Measurements from ENCODE around the gene MYO7B. TPM values are rescaled to one million over a fixed set of nuclear protein-coding genes. Genes with fewer than 3 reads are reported as not detected.

MYO7B gene
- total RNA-seq, 1 experiment from 2014 or later: 28.0 TPM

- no peak for TF ChIP-seq CTCF (conservative IDR thresholded peaks at IDR 0.05; ENCODE audit: low read depth, low read length)
- TF ChIP-seq EZH2 (IDR thresholded peaks at IDR 0.05; ENCODE audit: low read length, unreplicated experiment): no peak
- no peak for TF ChIP-seq EZH2phosphoT487 (IDR thresholded peaks at IDR 0.05; ENCODE audit: borderline replicate concordance, low read length)
- Histone ChIP-seq H3K79me2 (ENCODE audit: low read length) (no peaks in the 10 kb centered on the region), H3K9me3 (ENCODE audit: low read length) (no peaks in the 10 kb centered on the region), H3K27ac (ENCODE audit: low read length) (no peak overlapping the region), H3K4me3 (ENCODE audit: low read length) (no peak overlapping the region), H3K27me3 (ENCODE audit: low read length) (no peaks in the 10 kb centered on the region), H3K36me3 (ENCODE audit: low read depth, low read length) (no peaks in the 10 kb centered on the region), H2AFZ (ENCODE audit: low read length) (no peak overlapping the region), H3K9me2 (replicated peaks; ENCODE audit: low read length) (no peaks in the 10 kb centered on the region), H3K4me2 (ENCODE audit: low read length) (no peak overlapping the region), H3F3A (ENCODE audit: low read length, unreplicated experiment) (no peaks in the 10 kb centered on the region), H3K4me1 (ENCODE audit: insufficient read depth, low read length) (peaks cover 8% of the 10 kb centered on the region), H3K9ac (ENCODE audit: low read length) (no peak overlapping the region), H4K20me1 (ENCODE audit: low read length) (no peaks in the 10 kb centered on the region)
- DNase-seq (no peak), ATAC-seq (no peak)
- POLR2A ChIA-PET (ENCODE audit: unreplicated experiment): no interaction called here
- CTCF ChIA-PET: no interaction called here
- intact Hi-C loops (cut with micrococcal nuclease): no loop called here
- BruUV-seq (replicated peaks): no TSS peak
Observed at GRCh38 chr2:127564429-127565260, 29.2 kb downstream of the MYO7B start.

DNA sequence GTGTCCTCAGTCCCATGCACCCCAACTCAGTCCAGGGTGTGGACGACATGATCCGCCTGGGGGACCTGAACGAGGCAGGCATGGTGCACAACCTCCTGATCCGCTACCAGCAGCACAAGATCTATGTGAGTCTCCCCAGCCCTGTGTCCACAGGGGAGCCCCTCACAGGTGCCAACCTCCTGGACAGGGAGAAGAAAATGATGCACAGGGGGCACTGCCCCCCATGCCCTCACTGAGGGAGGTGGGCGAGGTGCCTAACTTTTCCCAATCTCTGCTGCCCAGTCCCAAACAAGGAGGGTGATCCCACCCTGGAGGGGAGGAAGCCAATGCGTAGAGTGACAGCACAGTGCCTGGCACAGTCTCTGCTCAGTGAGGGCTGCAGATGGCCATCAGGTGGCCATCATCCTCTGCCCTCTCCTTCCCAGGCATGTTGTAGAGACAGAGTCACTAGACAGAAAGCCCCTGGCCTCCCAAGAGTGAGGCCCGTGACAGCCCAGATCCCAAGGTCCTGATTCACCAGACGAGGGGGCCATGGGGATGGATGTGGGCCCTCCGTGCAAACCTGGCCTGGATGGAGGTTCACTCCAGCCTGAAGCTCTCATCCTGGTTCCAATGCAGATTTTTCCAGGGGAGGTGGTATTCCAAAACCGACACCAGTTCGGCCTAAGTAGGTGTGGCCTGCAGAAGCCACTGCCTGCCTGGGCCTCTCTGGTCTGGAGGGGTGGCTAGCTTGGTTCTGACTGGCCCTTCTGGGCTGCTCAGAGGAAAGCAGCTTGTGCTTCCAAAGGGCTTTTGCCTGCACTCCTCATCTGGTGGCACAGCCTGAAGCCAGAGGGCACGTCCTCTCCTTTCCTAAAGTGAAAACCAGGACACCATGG lies 30.0 kb downstream of the MYO7B start:
- DNase-seq (no peak), ATAC-seq (no peak)
- H3K9me3 ChIP-seq (ENCODE audit: low read length): no peaks in the 10 kb centered on the region
- H3K27me3 ChIP-seq (ENCODE audit: low read length): no peaks in the 10 kb centered on the region
- H3K4me1 ChIP-seq (ENCODE audit: insufficient read depth, low read length): peaks cover 12% of the 10 kb centered on the region
- no peak overlapping the region for H3K4me2 ChIP-seq (ENCODE audit: low read length)
- H4K20me1 ChIP-seq (ENCODE audit: low read length): no peaks in the 10 kb centered on the region
- no peak overlapping the region for H2AFZ ChIP-seq (ENCODE audit: low read length)
- POLR2A ChIA-PET (ENCODE audit: unreplicated experiment): no interaction called here
- no peaks in the 10 kb centered on the region for H3K36me3 ChIP-seq (ENCODE audit: low read depth, low read length)
- no peak overlapping the region for H3K4me3 ChIP-seq (ENCODE audit: low read length)
- no peaks in the 10 kb centered on the region for H3K79me2 ChIP-seq (ENCODE audit: low read length)
- no peaks in the 10 kb centered on the region for H3K9me2 ChIP-seq (replicated peaks; ENCODE audit: low read length)
- no peak overlapping the region for H3K9ac ChIP-seq (ENCODE audit: low read length)
- BruUV-seq (replicated peaks): no TSS peak
- CTCF ChIA-PET: no interaction called here
- H3F3A ChIP-seq (ENCODE audit: low read length, unreplicated experiment): no peaks in the 10 kb centered on the region
- TF ChIP-seq CTCF (conservative IDR thresholded peaks at IDR 0.05; ENCODE audit: low read depth, low read length) (no peak), EZH2 (IDR thresholded peaks at IDR 0.05; ENCODE audit: low read length, unreplicated experiment) (no peak), EZH2phosphoT487 (IDR thresholded peaks at IDR 0.05; ENCODE audit: borderline replicate concordance, low read length) (no peak)
- H3K27ac ChIP-seq (ENCODE audit: low read length): no peak overlapping the region
- intact Hi-C loops (cut with micrococcal nuclease): no loop called here

- H4K20me1 ChIP-seq (ENCODE audit: low read length): no peaks in the 10 kb centered on the region
- H3K36me3 ChIP-seq (ENCODE audit: low read depth, low read length): no peaks in the 10 kb centered on the region
- ATAC-seq (no peak), DNase-seq (no peak)
- no peak overlapping the region for H3K4me3 ChIP-seq (ENCODE audit: low read length)
- intact Hi-C loops (cut with micrococcal nuclease): no loop called here
- no peak overlapping the region for H3K4me2 ChIP-seq (ENCODE audit: low read length)
- no peak overlapping the region for H3K9ac ChIP-seq (ENCODE audit: low read length)
- ChIA-PET CTCF (no interaction called here), POLR2A (ENCODE audit: unreplicated experiment) (no interaction called here)
- no TSS peak for BruUV-seq (replicated peaks)
- H3K27ac ChIP-seq (ENCODE audit: low read length): no peak overlapping the region
- H3K9me2 ChIP-seq (replicated peaks; ENCODE audit: low read length): no peaks in the 10 kb centered on the region
- TF ChIP-seq EZH2 (IDR thresholded peaks at IDR 0.05; ENCODE audit: low read length, unreplicated experiment): no peak
- TF ChIP-seq EZH2phosphoT487 (IDR thresholded peaks at IDR 0.05; ENCODE audit: borderline replicate concordance, low read length): no peak
- TF ChIP-seq CTCF (conservative IDR thresholded peaks at IDR 0.05; ENCODE audit: low read depth, low read length): no peak
- peaks cover 12% of the 10 kb centered on the region for H3K4me1 ChIP-seq (ENCODE audit: insufficient read depth, low read length)
- no peaks in the 10 kb centered on the region for H3K9me3 ChIP-seq (ENCODE audit: low read length)
- no peak overlapping the region for H2AFZ ChIP-seq (ENCODE audit: low read length)
- H3F3A ChIP-seq (ENCODE audit: low read length, unreplicated experiment): no peaks in the 10 kb centered on the region
- no peaks in the 10 kb centered on the region for H3K79me2 ChIP-seq (ENCODE audit: low read length)
- no peaks in the 10 kb centered on the region for H3K27me3 ChIP-seq (ENCODE audit: low read length)
Observed at GRCh38 chr2:127566139-127566417, 30.6 kb downstream of the MYO7B start.
